ENCODE measurements around the gene SLC19A3. TPM values are rescaled to one million over a fixed set of nuclear protein-coding genes. Genes with fewer than 3 reads are reported as not detected.
"Not testable (repeated sequence)": the region's sequence is repeated elsewhere in the genome, so short reads cannot be mapped to it uniquely, and the experiment has no call there.

SLC19A3 gene
- total RNA-seq, 1 experiment from 2014 or later, result 4.4 TPM

- Histone ChIP-seq H3K9me3 (ENCODE audit: low read depth, low read length, poor library complexity, severe bottlenecking) (no peaks in the 10 kb centered on the region), H3K27ac (ENCODE audit: low read depth, low read length, poor library complexity, severe bottlenecking) (no peak overlapping the region), H3K36me3 (ENCODE audit: insufficient read depth, low read length, poor library complexity, severe bottlenecking) (no peaks in the 10 kb centered on the region), H3K4me3 (ENCODE audit: low read depth, low read length, poor library complexity, severe bottlenecking) (no peak overlapping the region), H3K4me1 (ENCODE audit: insufficient read depth, low read length, poor library complexity, severe bottlenecking) (peaks cover 9% of the 10 kb centered on the region), H3K27me3 (replicated peaks; ENCODE audit: insufficient read depth, low read depth, low read length, poor library complexity) (no peaks in the 10 kb centered on the region)
- no TSS peak for BruUV-seq (replicated peaks)
- POLR2A ChIA-PET (ENCODE audit: low non-redundant PET), result no interaction called here
- CTCF ChIA-PET, result no interaction called here
- TF ChIP-seq EZH2 (IDR thresholded peaks at IDR 0.05; ENCODE audit: borderline replicate concordance, low read depth, low read length, poor library complexity, severe bottlenecking) (no peak), CTCF (conservative IDR thresholded peaks at IDR 0.05; ENCODE audit: low read depth, low read length) (no peak)
- intact Hi-C loops (cut with micrococcal nuclease; ENCODE audit: unreplicated experiment), result no loop called here
- DNase-seq (ENCODE audit: low spot score), result no peak
Measured at GRCh38 chr2:227761740-227762476, 44.1 kb upstream of the SLC19A3 start.

- Histone ChIP-seq H3K9me3 (ENCODE audit: low read depth, low read length, poor library complexity, severe bottlenecking) (no peaks in the 10 kb centered on the region), H3K4me1 (ENCODE audit: insufficient read depth, low read length, poor library complexity, severe bottlenecking) (peaks cover 2% of the 10 kb centered on the region), H3K4me3 (ENCODE audit: low read depth, low read length, poor library complexity, severe bottlenecking) (no peak overlapping the region), H3K27me3 (replicated peaks; ENCODE audit: insufficient read depth, low read depth, low read length, poor library complexity) (no peaks in the 10 kb centered on the region), H3K27ac (ENCODE audit: low read depth, low read length, poor library complexity, severe bottlenecking) (no peak overlapping the region), H3K36me3 (ENCODE audit: insufficient read depth, low read length, poor library complexity, severe bottlenecking) (no peaks in the 10 kb centered on the region)
- DNase-seq (ENCODE audit: low spot score), result no peak
- POLR2A ChIA-PET (ENCODE audit: low non-redundant PET), result no interaction called here
- BruUV-seq (replicated peaks), result no TSS peak
- CTCF ChIA-PET, result no interaction called here
- intact Hi-C loops (cut with micrococcal nuclease; ENCODE audit: unreplicated experiment), result no loop called here
- TF ChIP-seq CTCF (conservative IDR thresholded peaks at IDR 0.05; ENCODE audit: low read depth, low read length) (no peak), EZH2 (IDR thresholded peaks at IDR 0.05; ENCODE audit: borderline replicate concordance, low read depth, low read length, poor library complexity, severe bottlenecking) (no peak)
Measured at GRCh38 chr2:227759411-227760118, 41.7 kb upstream of the SLC19A3 start.

- BruUV-seq (replicated peaks); H3K4me3 ChIP-seq (ENCODE audit: low read depth, low read length, poor library complexity, severe bottlenecking); DNase-seq (ENCODE audit: low spot score); H3K4me1 ChIP-seq (ENCODE audit: insufficient read depth, low read length, poor library complexity, severe bottlenecking); H3K9me3 ChIP-seq (ENCODE audit: low read depth, low read length, poor library complexity, severe bottlenecking); H3K36me3 ChIP-seq (ENCODE audit: insufficient read depth, low read length, poor library complexity, severe bottlenecking); POLR2A ChIA-PET (ENCODE audit: low non-redundant PET); intact Hi-C loops (cut with micrococcal nuclease; ENCODE audit: unreplicated experiment); H3K27ac ChIP-seq (ENCODE audit: low read depth, low read length, poor library complexity, severe bottlenecking); H3K27me3 ChIP-seq (replicated peaks; ENCODE audit: insufficient read depth, low read depth, low read length, poor library complexity); CTCF ChIA-PET: not testable (repeated sequence)
Measured at GRCh38 chr2:227756261-227756660, 38.4 kb upstream of the SLC19A3 start.

Data from A673 (cell line).